Measurements from ENCODE around the gene ISYNA1. TPM values are rescaled to one million over a fixed set of nuclear protein-coding genes. Genes with fewer than 3 reads are reported as not detected.

Gene ISYNA1
- total and polyA plus RNA-seq, 2 of the 8 experiments (the other 6 are each of a cell fraction or from before 2014, with no cell fraction given), result 207 to 264 TPM

GRCh38 chr19:18436671-18437490 lies 1.1 kb downstream of the ISYNA1 start (continued):
- TF ChIP-seq E2F6 (IDR thresholded peaks at IDR 0.05) (peak; percentile 56; the same call in 1 of the 2 replicates), YY1 (IDR thresholded peaks at IDR 0.05; ENCODE audit: low read depth, low read length) (no peak), SRF (IDR thresholded peaks at IDR 0.05; ENCODE audit: low read depth, low read length) (no peak), ATF2 (IDR thresholded peaks at IDR 0.05; ENCODE audit: low read length) (no peak), CHD7 (IDR thresholded peaks at IDR 0.05; ENCODE audit: insufficient replicate concordance, low read length) (no peak), ZNF274 (IDR thresholded peaks at IDR 0.05; ENCODE audit: borderline replicate concordance, extremely low read depth, low read length) (no peak), KDM5A (IDR thresholded peaks at IDR 0.05; ENCODE audit: low read length) (no peak), TBP (IDR thresholded peaks at IDR 0.05; ENCODE audit: low read depth, low read length) (no peak)
